ENCODE measurements around the gene DZIP3. TPM values are rescaled to one million over a fixed set of nuclear protein-coding genes. Genes with fewer than 3 reads are reported as not detected.

The DZIP3 gene
- total RNA-seq, 1 experiment from 2014 or later: 22.1 TPM

- no peaks in the 10 kb centered on the region for H3K4me1 ChIP-seq (ENCODE audit: insufficient read depth, low read length)
- no peak overlapping the region for H2BK120ac ChIP-seq (ENCODE audit: low read depth, low read length, poor library complexity, severe bottlenecking)
- no peaks in the 10 kb centered on the region for H3K9me3 ChIP-seq (ENCODE audit: control insufficient read depth, low read depth, low read length)
- no CpG with 5 or more reads among the region's 4 CpGs for WGBS (ENCODE audit: extremely low coverage, insufficient read length, low lambda C conversion rate)
- no peak overlapping the region for H2BK12ac ChIP-seq (ENCODE audit: insufficient read length, low read depth, low read length)
- H3K18ac ChIP-seq (ENCODE audit: insufficient read length, low read depth, low read length): no peak overlapping the region
- no peak overlapping the region for H2BK15ac ChIP-seq (ENCODE audit: low read depth, low read length)
- no peak overlapping the region for H3T11ph ChIP-seq (ENCODE audit: low read length)
- no peak overlapping the region for H3K27ac Mint-ChIP-seq
- H3K56ac ChIP-seq (ENCODE audit: insufficient read length, low read depth, low read length): no peak overlapping the region
- no peak overlapping the region for H4K91ac ChIP-seq (ENCODE audit: insufficient read length, low read depth, low read length)
- no peaks in the 10 kb centered on the region for H3K27me3 ChIP-seq (ENCODE audit: insufficient read depth, low read length)
- H3K14ac ChIP-seq (ENCODE audit: insufficient read depth, low read length): no peak overlapping the region
- H3K27me3 Mint-ChIP-seq (ENCODE audit: low read depth): no peaks in the 10 kb centered on the region
- no peak overlapping the region for H3K4ac ChIP-seq (ENCODE audit: low read depth, low read length)
- no peak overlapping the region for H2BK20ac ChIP-seq (ENCODE audit: low read depth, low read length, poor library complexity, severe bottlenecking)
- no peak overlapping the region for H2AK5ac ChIP-seq (ENCODE audit: insufficient read length, low read length)
- DNase-seq: no peak
- no peak overlapping the region for H3K4me3 Mint-ChIP-seq
- no peaks in the 10 kb centered on the region for H3K4me1 Mint-ChIP-seq
- H4K20me1 ChIP-seq (ENCODE audit: control insufficient read depth, insufficient read depth, insufficient read length): no peaks in the 10 kb centered on the region
- no peak overlapping the region for H2BK5ac ChIP-seq (ENCODE audit: insufficient read length, low read length)
- no peak overlapping the region for H4K5ac ChIP-seq (ENCODE audit: insufficient read length, low read depth, low read length)
- no peaks in the 10 kb centered on the region for H3K79me1 ChIP-seq (ENCODE audit: insufficient read depth, low read depth, low read length, poor library complexity, severe bottlenecking)
- no peaks in the 10 kb centered on the region for H3K9me3 Mint-ChIP-seq
- no peaks in the 10 kb centered on the region for H3K79me2 ChIP-seq (ENCODE audit: insufficient read depth, low read length)
- H3K4me2 ChIP-seq (ENCODE audit: insufficient read depth, insufficient read length, low read length): no peak overlapping the region
- H2AFZ ChIP-seq (ENCODE audit: low read length): no peak overlapping the region
- no peak overlapping the region for H3K27ac ChIP-seq (ENCODE audit: insufficient read length, low read depth, low read length)
- no peaks in the 10 kb centered on the region for H3K23me2 ChIP-seq (ENCODE audit: insufficient read length, low read depth, low read length, poor library complexity, severe bottlenecking)
- H3K9ac ChIP-seq (ENCODE audit: extremely low read depth, insufficient read length, low read length): no peak overlapping the region
- TF ChIP-seq CTCF (conservative IDR thresholded peaks at IDR 0.05): no peak
- peaks cover 10 to 40% (median 32%) of the 10 kb centered on the region in 3 experiments; a peak in 6 of 7 replicates for H3K36me3 Mint-ChIP-seq (ENCODE audit: insufficient read depth in 1 of 3, low read depth in 3 of 3)
- H4K8ac ChIP-seq (replicated peaks; ENCODE audit: insufficient read length, low read depth, low read length): no peak overlapping the region
- H3K23ac ChIP-seq (ENCODE audit: insufficient read length, low read depth, low read length): no peak overlapping the region
These were observed 20.2 kb upstream of the DZIP3 start for GRCh38 chr3:108569336-108569735.

Data from H9 (cell line).